GM12891 (cell line): ENCODE measurements around the gene ALAS2.

Experiments used
- DNase-seq: peaks from one replicate; pipeline ENCODE4 v3.0.0; 2011; ENCODE audit warnings: low spot score; ENCODE audit not compliant: insufficient read length
- FAIRE-seq: peaks from 2 replicates; lab custom pipeline; 2011; peaks lifted over from hg19 to GRCh38; lab: Jason Lieb, UNC
- PAX5 ChIP-seq: IDR thresholded peaks from 2 replicates; pipeline ENCODE4 v1.6.1; 2011; ENCODE audit warnings: low read length, moderate library complexity, mild to moderate bottlenecking; ENCODE audit not compliant: insufficient read depth, severe bottlenecking
- POLR2A ChIP-seq: IDR thresholded peaks from 2 replicates; pipeline ENCODE4 v1.6.1; 2011; ENCODE audit warnings: low read depth, low read length, control low read depth
- POLR2AphosphoS5 ChIP-seq: IDR thresholded peaks from 2 replicates; pipeline ENCODE4 v1.6.1; 2011; ENCODE audit warnings: low read depth, low read length, control low read depth
- POU2F2 ChIP-seq: IDR thresholded peaks from 2 replicates; pipeline ENCODE4 v1.6.1; 2011; ENCODE audit warnings: low read depth, mild to moderate bottlenecking, control low read depth, low read length, moderate library complexity
- SPI1 ChIP-seq: IDR thresholded peaks from 2 replicates; pipeline ENCODE4 v1.6.1; 2011; ENCODE audit warnings: low read depth, low read length, control low read depth
- TAF1 ChIP-seq: IDR thresholded peaks from 2 replicates; pipeline ENCODE4 v1.6.1; 2011; ENCODE audit warnings: low read depth, low read length, control low read depth

Gene ALAS2

GRCh38 chrX:55033429-55033828, 2.7 kb upstream of the ALAS2 start:
- no peak for DNase-seq
- TF ChIP-seq POLR2A (no peak), SPI1 (no peak), POLR2AphosphoS5 (no peak), TAF1 (no peak), PAX5 (no peak), POU2F2 (no peak)
- FAIRE-seq: no peak

- TF ChIP-seq POU2F2: no peak
- no peak for DNase-seq
- FAIRE-seq: no peak
These were observed 1.5 kb downstream of the ALAS2 start for GRCh38 chrX:55029291-55029690.

DNA sequence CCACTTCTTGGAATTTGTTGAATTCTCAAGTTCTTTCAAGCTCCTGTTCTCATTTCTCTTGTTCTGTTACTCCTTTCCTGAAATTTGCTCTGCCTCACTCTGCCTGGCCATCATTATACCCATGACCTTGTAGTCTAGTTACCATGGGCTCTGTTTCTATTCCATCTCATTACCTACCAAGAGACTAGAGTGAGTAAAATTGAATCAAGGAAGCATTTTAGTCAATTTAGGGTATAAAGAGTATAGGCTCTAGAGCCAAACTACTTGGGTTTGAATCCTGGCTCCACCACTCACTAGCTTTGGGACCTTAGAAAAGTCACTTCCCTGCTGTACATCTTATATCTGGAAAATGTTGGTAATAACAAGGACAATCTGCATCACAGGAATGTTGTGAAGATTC, 2.2 kb downstream of the ALAS2 start:
- FAIRE-seq: no peak
- no peak for TF ChIP-seq POLR2AphosphoS5
- TF ChIP-seq SPI1: no peak
- no peak for TF ChIP-seq TAF1
- TF ChIP-seq POU2F2: no peak
- TF ChIP-seq PAX5: no peak
- TF ChIP-seq POLR2A: no peak

GRCh38 chrX:55028040-55028439, 2.7 kb downstream of the ALAS2 start:
- TF ChIP-seq POU2F2 (no peak), PAX5 (no peak), SPI1 (no peak), TAF1 (no peak), POLR2AphosphoS5 (no peak), POLR2A (no peak)
- no peak for FAIRE-seq
- DNase-seq: no peak

More for the DNA sequence above, 2.2 kb downstream of the ALAS2 start:
- no peak for DNase-seq

- DNase-seq: no peak
- no peak for FAIRE-seq
- no peak for TF ChIP-seq POU2F2
- no peak for TF ChIP-seq PAX5
- TF ChIP-seq SPI1: no peak
- no peak for TF ChIP-seq POLR2A
- TF ChIP-seq TAF1: no peak
- no peak for TF ChIP-seq POLR2AphosphoS5
These were observed 3.9 kb downstream of the ALAS2 start for GRCh38 chrX:55026840-55027239.

GRCh38 chrX:55026143-55026542, 4.6 kb downstream of the ALAS2 start:
- no peak for DNase-seq
- FAIRE-seq: no peak
- TF ChIP-seq TAF1 (no peak), POLR2A (no peak), POU2F2 (no peak), PAX5 (no peak), SPI1 (no peak), POLR2AphosphoS5 (no peak)

DNA sequence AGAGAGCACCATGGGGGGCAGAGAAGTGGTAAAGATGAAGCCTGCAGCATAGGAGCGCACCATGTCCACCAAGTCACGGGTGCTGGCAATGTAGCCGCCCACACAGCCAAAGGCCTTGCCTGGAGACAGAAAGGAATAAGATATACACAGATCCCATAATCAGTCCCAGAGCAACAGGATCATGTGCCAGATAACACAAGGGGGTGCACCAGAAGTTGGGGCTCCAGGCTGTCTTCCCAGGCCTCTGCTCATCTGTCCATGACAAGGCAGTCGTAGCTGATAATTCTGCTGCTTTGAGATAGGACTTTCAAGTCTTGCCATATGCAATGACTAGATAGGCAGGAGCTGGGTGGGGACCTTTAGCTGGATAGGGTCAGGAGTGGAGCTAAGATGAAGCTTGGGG, 15.9 kb downstream of the ALAS2 start:
- TF ChIP-seq POLR2A (no peak), SPI1 (no peak), TAF1 (no peak)
- FAIRE-seq (no peak), DNase-seq (no peak)

DNA sequence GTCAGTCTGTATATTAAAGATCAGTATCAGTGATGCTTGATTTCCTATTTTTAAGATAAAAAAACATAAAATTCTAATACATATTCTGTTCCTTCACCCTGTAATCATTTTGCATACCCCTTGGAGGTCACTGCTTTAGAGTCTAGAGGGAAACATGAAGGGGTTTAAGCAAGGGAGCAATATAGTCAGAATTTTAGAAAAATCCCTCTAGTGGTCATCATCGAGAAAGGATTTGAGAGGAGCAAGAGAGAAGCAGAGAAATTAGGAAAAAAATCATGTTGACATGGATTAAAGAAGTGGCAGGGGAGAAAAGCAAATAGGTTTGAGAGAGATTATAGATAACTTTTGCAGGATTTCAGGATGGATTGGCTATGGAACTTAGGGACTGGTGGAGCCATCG, 19.5 kb downstream of the ALAS2 start:
- no peak for FAIRE-seq
- no peak for DNase-seq
- TF ChIP-seq PAX5 (no peak), SPI1 (no peak)

DNA sequence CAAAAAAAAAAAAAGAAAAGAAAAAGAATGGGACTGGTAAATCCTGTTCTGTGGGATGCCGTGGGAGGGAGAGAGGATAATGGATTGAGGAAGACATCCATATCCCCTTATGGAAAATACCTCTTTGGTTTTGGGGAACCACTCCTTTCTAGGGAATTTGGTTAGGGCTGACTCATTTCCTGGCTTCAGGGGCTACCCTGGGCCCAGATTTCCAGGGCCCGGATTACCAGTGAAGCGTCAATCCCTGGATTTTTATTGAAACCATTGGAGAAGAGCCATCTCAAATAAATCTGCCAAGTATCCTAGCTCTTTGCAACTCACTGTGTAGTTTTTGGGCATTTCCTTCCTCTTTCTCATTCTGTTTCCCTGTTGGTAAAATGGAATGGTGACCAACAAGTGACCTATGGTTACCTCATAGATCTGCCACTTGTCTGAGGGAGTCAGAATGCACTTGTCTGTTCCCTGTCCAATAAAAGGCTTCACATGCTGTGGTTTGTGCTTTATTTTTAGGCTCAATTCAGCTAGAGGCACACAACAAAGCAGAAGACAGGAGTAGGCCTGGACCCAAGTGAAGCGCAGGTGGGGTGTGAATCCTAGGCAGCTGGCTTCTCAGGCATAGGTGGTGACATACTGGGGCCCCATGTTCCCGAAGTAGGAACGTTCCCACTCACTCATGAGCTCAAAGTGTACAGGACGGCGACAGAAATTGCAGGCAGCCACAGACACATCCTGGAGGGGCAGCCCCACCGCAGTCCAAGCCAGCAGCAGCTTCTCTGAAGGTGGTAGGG, 22.0 kb downstream of the ALAS2 start:
- no peak for DNase-seq
- TF ChIP-seq PAX5 (no peak), POLR2A (no peak), TAF1 (no peak), POLR2AphosphoS5 (no peak), POU2F2 (no peak), SPI1 (no peak)
- FAIRE-seq: peak; percentile 88

GRCh38 chrX:55007656-55008055, 23.1 kb downstream of the ALAS2 start:
- FAIRE-seq (no peak), DNase-seq (no peak)
- TF ChIP-seq PAX5 (no peak), POLR2AphosphoS5 (no peak), TAF1 (no peak), POU2F2 (no peak), SPI1 (no peak), POLR2A (no peak)
